ENCODE data around the gene MOCS2.

MOCS2 gene

GRCh38 chr5:53092242-53092641 lies 17.3 kb downstream of the MOCS2 start:
- DNase-seq (ENCODE audit: low read depth), result no peak

GRCh38 chr5:53091289-53091688 lies 18.3 kb downstream of the MOCS2 start:
- DNase-seq (ENCODE audit: low read depth), result peak; percentile 38

- no peak for DNase-seq (ENCODE audit: low read depth)
Measured at GRCh38 chr5:53090229-53090628, 19.3 kb downstream of the MOCS2 start.

GRCh38 chr5:53089481-53089991 lies 20.0 kb downstream of the MOCS2 start:
- no peak for DNase-seq (ENCODE audit: low read depth)

GRCh38 chr5:53087621-53088121 lies 21.9 kb downstream of the MOCS2 start:
- DNase-seq (ENCODE audit: low read depth), result no peak

- no peak for DNase-seq (ENCODE audit: low read depth)
Measured at GRCh38 chr5:53087171-53087570, 22.4 kb downstream of the MOCS2 start.

- DNase-seq (ENCODE audit: low read depth), result no peak
Measured at GRCh38 chr5:53084546-53085255, 24.9 kb downstream of the MOCS2 start.

GRCh38 chr5:53083927-53084326 lies 25.6 kb downstream of the MOCS2 start:
- DNase-seq (ENCODE audit: low read depth), result no peak

GRCh38 chr5:53080271-53080670 lies 29.3 kb downstream of the MOCS2 start:
- DNase-seq (ENCODE audit: low read depth), result no peak

- DNase-seq (ENCODE audit: low read depth), result peak; percentile 6
Measured at GRCh38 chr5:53076014-53076583, 33.5 kb downstream of the MOCS2 start.

GRCh38 chr5:53073348-53073747 lies 36.2 kb downstream of the MOCS2 start:
- peak; percentile 3 for DNase-seq (ENCODE audit: low read depth)

- peak; percentile 83 for DNase-seq (ENCODE audit: low read depth)
Measured at GRCh38 chr5:53071738-53072137, 37.8 kb downstream of the MOCS2 start.

- peak; percentile 21 for DNase-seq (ENCODE audit: low read depth)
Measured at GRCh38 chr5:53071298-53071697, 38.3 kb downstream of the MOCS2 start.

GRCh38 chr5:53069626-53070025 lies 39.9 kb downstream of the MOCS2 start:
- peak; percentile 15 for DNase-seq (ENCODE audit: low read depth)

GRCh38 chr5:53068291-53068836 lies 41.2 kb downstream of the MOCS2 start:
- no peak for DNase-seq (ENCODE audit: low read depth)

GRCh38 chr5:53067641-53068040 lies 41.9 kb downstream of the MOCS2 start:
- DNase-seq (ENCODE audit: low read depth), result peak; percentile 6

GRCh38 chr5:53066088-53066487 lies 43.5 kb downstream of the MOCS2 start:
- DNase-seq (ENCODE audit: low read depth), result no peak

GRCh38 chr5:53063791-53064190 lies 45.8 kb downstream of the MOCS2 start:
- DNase-seq (ENCODE audit: low read depth), result no peak

- no peak for DNase-seq (ENCODE audit: low read depth)
Measured at GRCh38 chr5:53063176-53063575, 46.4 kb downstream of the MOCS2 start.

- DNase-seq (ENCODE audit: low read depth), result no peak
Measured at GRCh38 chr5:53059281-53059680, 50.3 kb downstream of the MOCS2 start.

- no peak for DNase-seq (ENCODE audit: low read depth)
Measured at GRCh38 chr5:53055365-53055764, 54.2 kb downstream of the MOCS2 start.

GRCh38 chr5:53053364-53053763 lies 56.2 kb downstream of the MOCS2 start:
- no peak for DNase-seq (ENCODE audit: low read depth)

- DNase-seq (ENCODE audit: low read depth), result peak; percentile 16
Measured at GRCh38 chr5:53052499-53052898, 57.1 kb downstream of the MOCS2 start.
